HepG2 (cell line): ENCODE measurements around the gene OSR1. TPM values are rescaled to one million over a fixed set of nuclear protein-coding genes. Genes with fewer than 3 reads are reported as not detected.

ENCODE experiments used
- ATAD3A ChIP-seq: sonication (generic); formaldehyde crosslinking; IDR thresholded peaks from 2 replicates; pipeline ENCODE4 v1.4.0; 2020; ENCODE audit warnings: missing genetic modification reagents
- IKZF4 ChIP-seq: sonication (generic); formaldehyde crosslinking; IDR thresholded peaks from 2 replicates; pipeline ENCODE4 v1.5.1; 2020; ENCODE audit warnings: borderline replicate concordance, mild to moderate bottlenecking, low read depth, missing genetic modification reagents; ENCODE audit errors: not compliant biosample characterization
- PPARG ChIP-seq: conservative IDR thresholded peaks from 2 replicates; pipeline ENCODE4 v1.6.1; 2016; ENCODE audit warnings: missing biosample characterization, missing genetic modification reagents
- ZNF318 ChIP-seq: sonication (generic); formaldehyde crosslinking; IDR thresholded peaks from 2 replicates; pipeline ENCODE4 v1.4.0; 2020; ENCODE audit warnings: mild to moderate bottlenecking, missing genetic modification reagents
- ZNF335 ChIP-seq: sonication (generic); formaldehyde crosslinking; IDR thresholded peaks from 2 replicates; pipeline ENCODE4 v1.4.0; 2020; ENCODE audit warnings: missing genetic modification reagents
- ZNF616 ChIP-seq: sonication (generic); formaldehyde crosslinking; IDR thresholded peaks from 2 replicates; pipeline ENCODE4 v1.5.0; 2020; ENCODE audit warnings: low read depth, mild to moderate bottlenecking, missing genetic modification reagents
- ZNF646 ChIP-seq: sonication (generic); formaldehyde crosslinking; IDR thresholded peaks from 2 replicates; pipeline ENCODE4 v1.9.0; 2021; ENCODE audit warnings: mild to moderate bottlenecking, missing genetic modification reagents
- polyA plus RNA-seq, 8 experiments: library from polyadenylated mRNA; depleted of rRNA in 3 of 8; stranded (reverse) in 7 of 8; unstranded in 1 of 8; fragments of >200 nt; fragmentation: Illumina TruSeq in 4 of 8; extraction: Trizol in 4 of 8; gene quantifications; 2 replicates each; pipeline versions ENCODE4 v1.2.1 to v1.2.3, GENCODE V29; 2011 to 2016; ENCODE audit warnings: low read depth in 4 of 8, missing spikeins in 1 of 8, mixed read lengths in 1 of 8; ENCODE audit not compliant: insufficient read depth in 1 of 8
- total RNA-seq, 5 experiments: library from RNA; depleted of rRNA; stranded (reverse); fragments of >200 nt; fragmentation: Illumina TruSeq; extraction: Trizol; gene quantifications; 2 replicates each; pipeline ENCODE4 v1.2.3, GENCODE V29; 2016; ENCODE audit warnings: low read depth in 1 of 5

Gene OSR1
- total and polyA plus RNA-seq, 2 of the 13 experiments (the other 11 are each of a cell fraction or from before 2014, with no cell fraction given) = 0.63 to 1.1 TPM

GRCh38 chr2:19301706-19302105, 56.7 kb downstream of the OSR1 start (continued):
- TF ChIP-seq ZNF616 (CRISPR knock-in tag) (no peak), IKZF4 (CRISPR knock-in tag) (no peak), ZNF646 (CRISPR knock-in tag) (no peak), ZNF318 (CRISPR knock-in tag) (no peak), ZNF335 (no peak), ATAD3A (CRISPR knock-in tag) (no peak), PPARG (CRISPR knock-in tag) (no peak)
